ENCODE results near the gene SRXN1.

Gene SRXN1

GRCh38 chr20:626579-626978 is 26.4 kb downstream of the SRXN1 start:
- ATAC-seq (replicated peaks), result no peak
- no peaks in the 10 kb centered on the region for H3K9me3 Mint-ChIP-seq
- no peak overlapping the region for H3K27ac Mint-ChIP-seq
- H3K36me3 Mint-ChIP-seq (ENCODE audit: insufficient read depth), result no peaks in the 10 kb centered on the region
- peaks cover 33 to 79% of the 10 kb centered on the region in 2 donors for H3K27me3 Mint-ChIP-seq
- H3K4me3 Mint-ChIP-seq, result no peak overlapping the region
- DNase-seq, result no peak
- no peaks in the 10 kb centered on the region for H3K4me1 Mint-ChIP-seq (ENCODE audit: low read depth in 2 of 2)

- Mint-ChIP-seq H3K4me3 (no peak overlapping the region), H3K9me3 (no peaks in the 10 kb centered on the region), H3K4me1 (ENCODE audit: low read depth in 2 of 2) (no peaks in the 10 kb centered on the region), H3K27me3 (peaks cover 40 to 79% of the 10 kb centered on the region in 2 donors), H3K27ac (no peak overlapping the region), H3K36me3 (ENCODE audit: insufficient read depth) (no peaks in the 10 kb centered on the region)
- DNase-seq, result no peak
- no peak for ATAC-seq (replicated peaks)
Measured at GRCh38 chr20:625360-625932, 27.6 kb downstream of the SRXN1 start.

DNA sequence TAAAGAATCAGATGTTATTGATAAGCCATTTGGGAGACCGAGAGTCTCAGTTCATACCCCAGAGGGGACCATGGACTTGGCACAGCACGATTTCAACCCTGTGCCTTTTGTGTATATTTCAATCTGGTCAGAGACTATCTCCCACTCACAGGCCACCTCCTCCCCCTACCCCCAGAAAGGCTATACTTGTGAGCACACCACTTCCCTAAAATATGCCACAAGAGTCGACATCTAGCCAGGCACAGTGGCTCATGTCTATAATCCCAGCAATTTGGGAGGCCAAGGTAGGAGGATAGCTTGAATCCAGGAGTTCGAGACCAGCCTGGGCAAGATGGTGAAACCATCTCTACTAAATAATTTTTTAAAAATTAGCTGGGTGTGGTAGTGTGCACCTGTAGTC is 29.3 kb downstream of the SRXN1 start:
- no peaks in the 10 kb centered on the region for H3K36me3 Mint-ChIP-seq (ENCODE audit: insufficient read depth)
- no peak for DNase-seq
- H3K27me3 Mint-ChIP-seq, result peaks cover 43 to 82% of the 10 kb centered on the region in 2 donors

GRCh38 chr20:623021-623420 is 30.0 kb downstream of the SRXN1 start:
- no peak for ATAC-seq (replicated peaks)
- no peak for DNase-seq
- H3K4me3 Mint-ChIP-seq, result no peak overlapping the region
- no peaks in the 10 kb centered on the region for H3K4me1 Mint-ChIP-seq (ENCODE audit: low read depth in 2 of 2)
- H3K9me3 Mint-ChIP-seq, result peaks cover 0 to 1% of the 10 kb centered on the region in 2 donors
- H3K27ac Mint-ChIP-seq, result no peak overlapping the region
- H3K36me3 Mint-ChIP-seq (ENCODE audit: insufficient read depth), result no peaks in the 10 kb centered on the region
- H3K27me3 Mint-ChIP-seq, result peaks cover 50 to 82% of the 10 kb centered on the region in 2 donors

More for the DNA sequence above, 29.3 kb downstream of the SRXN1 start:
- Mint-ChIP-seq H3K27ac (no peak overlapping the region), H3K9me3 (no peaks in the 10 kb centered on the region), H3K4me3 (no peak overlapping the region), H3K4me1 (ENCODE audit: low read depth in 2 of 2) (no peaks in the 10 kb centered on the region)
- no peak for ATAC-seq (replicated peaks)

DNA sequence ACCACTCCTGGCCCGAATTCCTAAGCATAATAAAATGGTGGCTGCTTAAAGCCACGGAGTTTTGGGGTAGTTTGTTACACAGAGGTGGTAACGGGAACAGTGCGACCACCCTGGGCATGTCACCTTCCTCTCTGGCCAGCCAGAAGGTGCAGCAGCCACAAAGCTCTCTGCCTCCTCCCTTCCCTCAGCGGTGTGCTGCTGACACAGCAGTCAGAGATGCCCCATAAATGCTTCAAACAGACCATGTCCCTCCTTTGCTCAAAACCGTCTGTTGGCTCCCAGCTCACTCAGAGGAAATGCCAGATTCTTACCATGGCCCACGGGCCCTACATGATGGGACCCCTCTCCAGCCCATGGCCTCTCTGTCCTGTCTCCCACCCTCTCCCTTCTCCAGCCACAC is 30.8 kb downstream of the SRXN1 start:
- Mint-ChIP-seq H3K27me3 (peaks cover 58 to 82% of the 10 kb centered on the region in 2 donors), H3K9me3 (peaks cover 0 to 4% of the 10 kb centered on the region in 2 donors), H3K4me1 (ENCODE audit: low read depth in 2 of 2) (no peaks in the 10 kb centered on the region), H3K27ac (no peak overlapping the region), H3K4me3 (no peak overlapping the region), H3K36me3 (ENCODE audit: insufficient read depth) (no peaks in the 10 kb centered on the region)
- DNase-seq, result no peak
- no peak for ATAC-seq (replicated peaks)

GRCh38 chr20:621125-621756 is 31.8 kb downstream of the SRXN1 start:
- Mint-ChIP-seq H3K27me3 (peaks cover 58 to 89% of the 10 kb centered on the region in 2 donors), H3K9me3 (peaks cover 0 to 4% of the 10 kb centered on the region in 2 donors), H3K4me3 (no peak overlapping the region), H3K27ac (no peak overlapping the region), H3K36me3 (ENCODE audit: insufficient read depth) (no peaks in the 10 kb centered on the region), H3K4me1 (ENCODE audit: low read depth in 2 of 2) (no peaks in the 10 kb centered on the region)
- DNase-seq (no peak), ATAC-seq (replicated peaks) (no peak)

DNA sequence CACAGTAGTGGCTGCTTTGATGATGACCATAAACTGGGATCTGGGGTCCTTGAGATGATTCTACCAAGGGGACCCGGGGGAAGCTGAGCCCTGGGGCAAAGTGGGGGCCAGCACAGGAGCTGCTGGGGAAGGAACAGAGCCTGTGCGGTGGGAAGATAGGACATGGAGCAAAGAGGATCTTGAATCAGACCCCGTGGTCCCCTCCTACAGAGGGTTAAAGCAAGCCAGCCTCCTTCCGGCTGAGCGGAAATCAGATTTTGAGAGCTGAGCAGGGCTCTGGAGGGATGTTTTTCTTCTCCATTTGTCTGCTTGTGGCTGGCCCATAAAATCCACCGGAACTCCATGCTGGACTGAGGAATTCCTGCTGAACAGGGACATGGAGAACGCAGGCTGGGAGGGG is 32.8 kb downstream of the SRXN1 start:
- H3K4me3 Mint-ChIP-seq, result no peak overlapping the region
- no peaks in the 10 kb centered on the region for H3K36me3 Mint-ChIP-seq (ENCODE audit: insufficient read depth)
- DNase-seq, result no peak
- no peaks in the 10 kb centered on the region for H3K4me1 Mint-ChIP-seq (ENCODE audit: low read depth in 2 of 2)
- no peak for ATAC-seq (replicated peaks)
- H3K27me3 Mint-ChIP-seq, result peaks cover 64 to 92% of the 10 kb centered on the region in 2 donors
- H3K27ac Mint-ChIP-seq, result no peak overlapping the region
- H3K9me3 Mint-ChIP-seq, result peaks cover 0 to 4% of the 10 kb centered on the region in 2 donors

GRCh38 chr20:618980-619379 is 34.0 kb downstream of the SRXN1 start:
- Mint-ChIP-seq H3K9me3 (peaks cover 0 to 4% of the 10 kb centered on the region in 2 donors), H3K36me3 (ENCODE audit: insufficient read depth) (no peaks in the 10 kb centered on the region), H3K4me1 (ENCODE audit: low read depth in 2 of 2) (no peaks in the 10 kb centered on the region), H3K27ac (no peak overlapping the region), H3K27me3 (peaks cover 69 to 97% of the 10 kb centered on the region in 2 donors), H3K4me3 (no peak overlapping the region)
- DNase-seq (no peak), ATAC-seq (replicated peaks) (no peak)

- no peak for DNase-seq
- H3K36me3 Mint-ChIP-seq (ENCODE audit: insufficient read depth), result no peaks in the 10 kb centered on the region
- H3K9me3 Mint-ChIP-seq, result peaks cover 0 to 4% of the 10 kb centered on the region in 2 donors
- no peak overlapping the region for H3K27ac Mint-ChIP-seq
- peaks cover 76 to 100% of the 10 kb centered on the region in 2 donors for H3K27me3 Mint-ChIP-seq
- H3K4me1 Mint-ChIP-seq (ENCODE audit: low read depth in 2 of 2), result no peaks in the 10 kb centered on the region
- ATAC-seq (replicated peaks), result no peak
- no peak overlapping the region for H3K4me3 Mint-ChIP-seq
Measured at GRCh38 chr20:617934-618690, 34.9 kb downstream of the SRXN1 start.

DNA sequence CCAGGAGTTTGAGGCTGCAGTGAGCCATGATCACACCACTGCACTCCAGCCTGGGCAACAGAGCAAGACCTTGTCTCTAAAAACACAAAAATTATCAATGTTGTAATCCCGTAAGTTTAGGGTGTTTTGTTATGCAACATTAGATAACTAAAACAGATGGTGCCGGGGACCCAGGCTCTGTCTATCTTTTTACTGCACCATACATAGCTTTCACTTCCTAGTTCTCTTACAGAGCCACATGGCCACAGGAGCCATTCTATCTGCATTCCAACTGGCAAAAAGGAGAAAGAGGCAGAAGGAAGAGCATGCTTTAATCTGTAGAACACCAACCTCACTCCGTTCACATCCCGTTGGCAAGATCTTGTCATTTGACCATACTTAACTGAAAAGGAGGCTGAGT is 37.5 kb downstream of the SRXN1 start:
- no peak for DNase-seq
- peaks cover 80 to 100% of the 10 kb centered on the region in 2 donors for H3K27me3 Mint-ChIP-seq
- no peak overlapping the region for H3K4me3 Mint-ChIP-seq
- H3K9me3 Mint-ChIP-seq, result peaks cover 0 to 4% of the 10 kb centered on the region in 2 donors
- peaks cover 2 to 3% of the 10 kb centered on the region in 2 donors for H3K4me1 Mint-ChIP-seq (ENCODE audit: low read depth in 2 of 2)
- ATAC-seq (replicated peaks), result no peak
- H3K36me3 Mint-ChIP-seq (ENCODE audit: insufficient read depth), result no peaks in the 10 kb centered on the region
- H3K27ac Mint-ChIP-seq, result no peak overlapping the region

DNA sequence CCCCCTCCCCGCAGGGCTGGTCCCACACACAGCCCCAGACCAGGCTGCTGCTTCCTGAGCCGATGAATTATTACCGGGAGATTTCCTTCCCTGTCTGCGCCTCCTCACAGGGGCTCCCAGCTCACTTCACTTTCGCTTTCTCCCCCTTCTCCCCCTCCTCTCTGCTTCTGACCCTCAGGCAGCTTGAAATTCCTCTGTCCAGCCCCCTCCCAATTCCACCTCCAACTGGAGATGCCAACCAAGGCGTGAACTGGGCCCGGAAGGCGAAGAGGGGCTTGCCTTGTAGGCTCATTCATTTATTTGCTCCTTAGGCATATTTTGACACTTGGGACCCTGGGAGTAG is 41.2 kb downstream of the SRXN1 start:
- Mint-ChIP-seq H3K27ac (peak overlapping the region in 1 of 2 donors; percentile 51), H3K27me3 (peaks cover 68 to 90% of the 10 kb centered on the region in 2 donors), H3K4me3 (peak overlapping the region in 1 of 2 donors; percentile 28), H3K9me3 (no peaks in the 10 kb centered on the region), H3K4me1 (ENCODE audit: low read depth in 2 of 2) (peaks cover 2 to 3% of the 10 kb centered on the region in 2 donors), H3K36me3 (ENCODE audit: insufficient read depth) (no peaks in the 10 kb centered on the region)
- DNase-seq (no peak), ATAC-seq (replicated peaks) (no peak)

DNA sequence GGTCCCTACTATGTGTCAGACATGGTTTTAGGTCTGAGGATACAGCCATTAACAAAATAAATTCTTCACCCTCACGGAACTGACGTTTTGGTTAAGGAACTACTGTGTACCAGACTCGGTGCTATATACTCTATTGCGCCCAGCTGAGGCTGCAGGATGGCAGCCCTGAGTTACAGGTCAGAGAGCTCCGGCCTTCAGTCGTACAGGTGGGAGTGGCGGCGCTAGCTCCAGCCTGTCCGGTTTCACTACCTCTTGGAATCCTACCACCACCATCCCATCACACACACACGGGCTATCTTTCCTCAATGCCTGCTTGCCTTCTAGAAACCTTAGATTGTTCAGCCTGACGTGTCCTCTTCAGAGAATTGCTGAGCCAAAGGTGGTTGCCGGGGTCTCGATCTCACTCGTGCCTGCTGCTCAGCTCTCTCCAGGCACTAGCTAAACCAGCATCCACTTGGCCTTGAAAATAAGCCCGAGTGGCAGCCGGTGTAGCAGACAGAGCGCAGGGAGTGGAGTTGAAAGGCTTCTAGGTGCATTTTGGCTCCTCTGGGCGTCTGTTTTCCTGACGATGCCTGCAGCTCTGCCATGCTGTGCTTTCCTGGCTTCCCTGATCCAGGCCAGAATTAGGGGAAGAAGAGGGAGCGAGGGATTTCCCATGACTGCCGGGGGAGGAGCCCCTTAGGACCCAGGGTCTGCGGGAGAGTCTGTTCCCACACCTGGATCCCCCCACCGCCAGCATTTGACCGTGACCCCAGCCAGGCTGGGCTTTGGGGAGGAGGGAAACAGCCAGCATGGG is 41.8 kb downstream of the SRXN1 start:
- H3K27me3 Mint-ChIP-seq, result peaks cover 69 to 90% of the 10 kb centered on the region in 2 donors
- peak overlapping the region in 1 of 2 donors; percentile 22 for H3K4me3 Mint-ChIP-seq

More for the DNA sequence above, 41.8 kb downstream of the SRXN1 start:
- no peak for ATAC-seq (replicated peaks)
- peak overlapping the region in 1 of 2 donors; percentile 51 for H3K27ac Mint-ChIP-seq
- no peaks in the 10 kb centered on the region for H3K36me3 Mint-ChIP-seq (ENCODE audit: insufficient read depth)
- DNase-seq, result no peak
- H3K9me3 Mint-ChIP-seq, result no peaks in the 10 kb centered on the region
- H3K4me1 Mint-ChIP-seq (ENCODE audit: low read depth in 2 of 2), result peaks cover 2 to 3% of the 10 kb centered on the region in 2 donors
